Measurements from ENCODE around the gene PEX3.

GRCh38 chr6:143506620-143507019, 56.0 kb downstream of the PEX3 start:
- TF ChIP-seq CTCF (conservative IDR thresholded peaks at IDR 0.05), result no peak
- no peak for TF ChIP-seq EZH2 (IDR thresholded peaks at IDR 0.05; ENCODE audit: low read depth)

Measured in PC-9 (cell line).